ENCODE results near the gene EFCAB14. TPM values are rescaled to one million over a fixed set of nuclear protein-coding genes. Genes with fewer than 3 reads are reported as not detected.
"Not testable (repeated sequence)": the region's sequence is repeated elsewhere in the genome, so short reads cannot be mapped to it uniquely, and the experiment has no call there.

EFCAB14 gene
- polyA plus RNA-seq, 3 donors, result 16.8 to 47.3 (median 43.4) TPM

DNA sequence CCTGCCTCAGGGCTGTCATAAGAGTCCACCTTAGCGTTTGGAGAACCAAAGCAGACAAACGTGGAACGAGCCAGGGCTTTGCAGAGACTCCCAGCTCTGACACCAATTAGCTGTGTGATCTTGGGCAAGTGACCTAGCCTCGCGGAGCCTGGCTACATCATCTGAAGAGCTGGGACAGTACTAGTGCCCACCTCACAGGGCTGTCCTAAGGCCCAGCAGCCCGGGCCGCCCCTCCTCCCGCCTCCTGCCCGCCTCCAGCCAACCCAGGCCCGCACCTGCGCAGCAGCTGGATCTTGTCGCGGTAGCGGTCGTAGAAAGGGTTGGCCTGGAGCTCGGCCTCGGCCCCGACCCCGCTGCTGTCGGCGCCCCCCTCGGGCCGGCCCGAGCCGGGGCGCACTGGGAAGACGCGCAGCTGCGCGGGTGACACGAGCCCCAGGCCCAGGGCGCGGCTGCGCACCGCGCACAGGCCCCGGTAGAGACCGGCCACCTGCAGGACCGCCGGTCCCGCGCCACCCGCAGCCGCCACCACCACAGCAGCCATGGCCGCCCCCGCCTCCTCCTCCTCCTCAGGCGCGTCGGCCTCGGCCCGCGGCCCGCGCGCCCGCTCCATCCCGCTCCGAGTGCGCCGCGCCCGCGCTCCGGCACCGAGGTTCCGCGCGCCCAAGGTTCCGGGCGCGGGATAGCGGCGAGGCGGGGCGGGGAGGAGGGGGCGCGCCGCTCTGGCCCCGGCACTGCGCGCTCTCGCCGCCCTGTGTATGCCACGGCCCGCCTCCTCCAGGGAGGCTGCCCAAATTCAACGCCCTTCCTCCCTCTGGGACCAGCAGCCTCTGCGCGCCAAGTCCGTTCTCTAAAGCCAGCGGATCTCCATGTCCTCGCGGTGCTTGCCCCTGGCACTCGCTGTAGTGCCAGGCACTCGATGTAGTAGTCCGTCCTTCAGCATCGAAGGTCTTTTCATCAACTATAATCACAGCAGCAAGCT, 50.8 kb downstream of the EFCAB14 start, which contains the start of gene ATPAF1:
Gene ATPAF1, minus strand, starts transcription at position 583 of the 979 bp plus-strand sequence. Its CDS starts 42 bp downstream, at position 541.
- 0 to 1% (median 1%) methylated on average over 64 to 94 of the region's 96 CpGs for WGBS, 3 donors
- H3K27ac ChIP-seq (ENCODE audit: low read depth, low read length), result peak within 1 kb of the TSS; percentile 17

GRCh38 chr1:46665983-46666382, 52.9 kb downstream of the EFCAB14 start:
- no peak overlapping the region for H3K27ac ChIP-seq (ENCODE audit: low read depth, low read length)
- WGBS, 3 donors, result 64 to 95% (median 87%) methylated on average over 2 of the region's 2 CpGs

DNA sequence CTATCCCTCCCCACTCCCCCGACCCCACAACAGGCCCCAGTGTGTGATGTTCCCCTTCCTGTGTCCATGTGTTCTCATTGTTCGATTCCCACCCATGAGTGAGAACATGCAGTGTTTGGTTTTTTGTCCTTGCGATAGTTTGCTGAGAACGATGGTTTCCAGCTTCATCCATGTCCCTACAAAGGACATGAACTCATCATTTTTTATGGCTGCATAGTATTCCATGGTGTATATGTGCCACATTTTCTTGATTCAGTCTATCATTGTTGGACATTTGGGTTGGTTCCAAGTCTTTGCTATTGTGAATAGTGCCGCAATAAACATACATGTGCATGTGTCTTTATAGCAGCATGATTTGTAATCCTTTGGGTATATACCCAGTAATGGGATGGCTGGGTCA, 56.0 kb downstream of the EFCAB14 start:
- WGBS, 3 donors, result 93 to 97% (median 95%) methylated on average over 2 to 4 of the region's 5 CpGs

DNA sequence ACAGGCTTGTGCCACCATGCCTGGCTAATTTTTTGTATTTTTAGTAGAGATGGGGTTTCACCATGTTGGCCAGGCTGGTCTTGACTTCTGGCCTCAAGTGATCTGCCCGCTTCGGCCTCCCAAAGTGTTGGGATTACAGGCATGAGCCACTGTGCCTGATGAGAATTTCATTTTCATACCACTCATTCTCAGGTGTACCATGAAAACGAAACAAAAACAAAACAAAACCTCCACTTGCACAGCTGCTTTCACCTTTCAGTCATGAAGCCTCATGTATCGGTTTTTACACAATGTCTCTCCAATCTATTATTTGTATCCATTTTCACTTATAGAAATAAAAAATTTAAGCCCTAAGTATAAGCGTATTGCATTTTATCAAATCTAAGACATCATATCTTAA, 58.8 kb downstream of the EFCAB14 start:
- 93 to 99% (median 97%) methylated on average over 5 of the region's 5 CpGs for WGBS, 3 donors
- H3K27ac ChIP-seq (ENCODE audit: low read depth, low read length), result not testable (repeated sequence)

More for the DNA sequence above, 56.0 kb downstream of the EFCAB14 start:
- H3K27ac ChIP-seq (ENCODE audit: low read depth, low read length), result not testable (repeated sequence)

- H3K27ac ChIP-seq (ENCODE audit: low read depth, low read length), result no peak overlapping the region
- 80 to 91% (median 81%) methylated on average over 2 of the region's 2 CpGs for WGBS, 3 donors
Measured at GRCh38 chr1:46659307-46659870, 59.5 kb downstream of the EFCAB14 start.

- no peak overlapping the region for H3K27ac ChIP-seq (ENCODE audit: low read depth, low read length)
- 55 to 95% (median 92%) methylated on average over 1 of the region's 1 CpG for WGBS, 3 donors
Measured at GRCh38 chr1:46657775-46658174, 61.1 kb downstream of the EFCAB14 start.

- H3K27ac ChIP-seq (ENCODE audit: low read depth, low read length), result no peak overlapping the region
- WGBS, 3 donors, result 54 to 75% (median 66%) methylated on average over 2 of the region's 2 CpGs
Measured at GRCh38 chr1:46656643-46657042, 62.3 kb downstream of the EFCAB14 start.

GRCh38 chr1:46655848-46656247, 63.1 kb downstream of the EFCAB14 start:
- H3K27ac ChIP-seq (ENCODE audit: low read depth, low read length), result no peak overlapping the region

DNA sequence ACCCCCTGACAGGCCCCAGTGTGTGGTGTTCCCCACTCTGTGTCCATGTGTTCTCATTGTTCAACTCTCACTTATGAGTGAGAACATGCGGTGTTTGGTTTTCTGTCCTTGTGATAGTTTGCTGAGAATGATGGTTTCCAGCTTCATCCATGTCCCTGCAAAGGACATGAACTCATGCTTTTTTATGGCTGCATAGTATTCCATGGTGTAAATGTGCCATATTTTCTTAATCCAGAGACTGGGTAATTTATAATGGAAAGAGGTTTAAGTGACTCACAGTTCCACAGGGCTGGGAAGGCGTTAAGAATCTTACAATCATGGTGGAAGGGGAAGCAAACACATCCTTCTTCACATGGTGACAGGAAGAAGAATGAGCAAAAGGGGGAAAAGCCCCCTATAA, 64.2 kb downstream of the EFCAB14 start:
- 98 to 100% (median 98%) methylated on average over 2 of the region's 2 CpGs for WGBS, 3 donors
- H3K27ac ChIP-seq (ENCODE audit: low read depth, low read length), result not testable (repeated sequence)

DNA sequence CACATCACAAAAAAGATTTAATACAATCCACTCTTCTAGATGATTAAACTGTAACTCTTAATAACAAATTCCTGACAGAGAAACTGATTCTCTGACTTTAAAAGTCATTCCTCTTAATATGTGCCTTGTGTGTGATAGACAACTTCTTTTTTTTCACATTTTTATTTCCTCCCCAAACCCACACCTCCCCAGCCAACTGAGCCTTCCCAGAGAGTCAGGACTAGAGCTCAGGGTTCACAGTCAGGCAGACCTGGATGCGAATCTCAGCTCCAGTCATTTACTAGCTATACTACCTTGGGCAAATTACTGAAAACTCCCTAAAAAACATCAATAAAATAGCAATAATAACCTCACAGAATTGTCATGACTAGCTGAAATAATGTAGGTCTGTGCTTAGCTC, 64.9 kb downstream of the EFCAB14 start:
- H3K27ac ChIP-seq (ENCODE audit: low read depth, low read length), result no peak overlapping the region
- WGBS, 3 donors, result 97 to 100% (median 100%) methylated on average over 1 of the region's 1 CpG

DNA sequence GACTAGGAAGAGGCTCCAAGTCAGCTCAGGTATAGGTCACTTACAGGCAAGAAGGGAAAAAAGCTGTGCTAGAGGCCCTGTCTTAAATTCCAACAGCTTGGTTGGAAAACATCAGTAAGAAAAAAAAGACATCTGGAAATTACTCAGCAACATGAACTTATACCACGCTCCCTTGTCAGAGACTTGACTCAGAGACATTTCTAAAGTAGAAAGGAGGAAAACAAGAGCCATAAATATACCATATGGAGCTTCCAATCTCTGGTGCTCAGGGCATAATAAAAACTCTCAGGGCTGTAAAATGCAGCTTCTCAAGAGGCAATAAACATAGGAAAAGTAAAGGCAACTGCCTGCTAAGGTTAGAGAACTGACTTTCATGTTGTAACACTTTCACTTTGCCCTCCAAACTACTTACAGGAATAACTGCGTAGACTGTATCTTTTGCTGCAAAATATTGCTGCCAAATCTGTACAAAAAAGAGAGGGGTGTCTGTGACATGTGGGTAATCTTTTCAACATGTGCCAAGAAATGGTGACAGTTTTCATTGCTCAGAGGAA, 65.4 kb downstream of the EFCAB14 start:
- H3K27ac ChIP-seq (ENCODE audit: low read depth, low read length), result no peak overlapping the region
- WGBS, 3 donors, result 78 to 87% (median 86%) methylated on average over 2 of the region's 2 CpGs

GRCh38 chr1:46652321-46653100, 66.4 kb downstream of the EFCAB14 start:
- 60 to 77% (median 75%) methylated on average over 6 of the region's 6 CpGs for WGBS, 3 donors
- H3K27ac ChIP-seq (ENCODE audit: low read depth, low read length), result no peak overlapping the region

DNA sequence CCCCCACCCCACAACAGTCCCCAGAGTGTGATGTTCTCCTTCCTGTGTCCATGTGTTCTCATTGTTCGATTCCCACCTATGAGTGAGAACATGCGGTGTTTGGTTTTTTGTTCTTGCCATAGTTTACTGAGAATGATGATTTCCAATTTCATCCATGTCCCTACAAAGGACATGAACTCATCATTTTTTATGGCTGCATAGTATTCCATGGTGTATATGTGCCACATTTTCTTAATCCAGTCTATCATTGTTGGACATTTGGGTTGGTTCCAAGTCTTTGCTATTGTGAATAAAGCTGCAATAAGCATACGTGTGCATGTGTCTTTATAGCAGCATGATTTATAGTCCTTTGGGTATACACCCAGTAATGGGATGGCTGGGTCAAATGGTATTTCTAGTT, 67.8 kb downstream of the EFCAB14 start:
- H3K27ac ChIP-seq (ENCODE audit: low read depth, low read length), result not testable (repeated sequence)
- 87 to 94% (median 93%) methylated on average over 3 of the region's 3 CpGs for WGBS, 3 donors

DNA sequence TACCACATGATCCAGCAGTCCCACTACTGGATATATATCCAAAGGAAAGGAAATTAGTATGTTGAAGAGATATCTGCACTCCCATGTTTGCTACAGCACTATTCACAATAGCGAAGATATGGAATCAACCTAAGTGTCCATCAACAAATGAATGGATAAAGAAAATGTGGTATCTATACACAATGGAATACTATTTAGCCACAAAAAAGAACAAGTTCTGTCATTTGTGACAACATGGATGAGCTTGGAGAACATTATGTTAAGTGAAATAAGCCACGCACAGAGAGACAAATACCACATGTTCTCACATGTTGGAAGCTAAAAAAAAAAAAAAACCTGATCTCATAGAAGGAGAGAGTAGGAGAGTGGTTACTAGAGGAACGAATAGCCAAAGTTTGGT, 68.4 kb downstream of the EFCAB14 start:
- WGBS, 3 donors, result 69 to 99% (median 98%) methylated on average over 3 of the region's 3 CpGs
- H3K27ac ChIP-seq (ENCODE audit: low read depth, low read length), result no peak overlapping the region

- H3K27ac ChIP-seq (ENCODE audit: low read depth, low read length), result no peak overlapping the region
- 95 to 100% (median 97%) methylated on average over 2 of the region's 2 CpGs for WGBS, 3 donors
Measured at GRCh38 chr1:46649764-46650163, 69.2 kb downstream of the EFCAB14 start.

GRCh38 chr1:46647611-46648010, 71.3 kb downstream of the EFCAB14 start:
- H3K27ac ChIP-seq (ENCODE audit: low read depth, low read length), result no peak overlapping the region
- 97 to 99% (median 98%) methylated on average over 3 of the region's 3 CpGs for WGBS, 3 donors

DNA sequence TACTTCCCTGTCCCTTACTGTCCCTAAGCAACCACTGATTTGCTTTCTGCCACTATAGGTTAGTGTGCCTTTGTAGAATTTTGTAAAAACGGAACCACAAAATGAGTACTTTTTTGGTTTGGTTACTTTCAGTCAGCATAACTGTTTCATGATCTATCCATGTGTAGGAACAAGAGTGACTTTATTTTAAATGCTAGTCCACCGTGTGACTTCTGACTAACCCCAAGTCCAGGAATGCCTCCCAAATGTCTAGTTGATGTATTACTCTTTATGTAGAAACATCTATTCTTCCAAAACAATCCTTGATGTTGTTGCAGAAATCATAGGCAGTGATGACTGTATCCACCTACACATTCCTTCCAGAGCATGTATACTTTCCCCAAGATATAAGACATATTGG, 72.1 kb downstream of the EFCAB14 start:
- no peak overlapping the region for H3K27ac ChIP-seq (ENCODE audit: low read depth, low read length)
- WGBS, 3 donors, result 94 to 97% (median 96%) methylated on average over 2 of the region's 2 CpGs

DNA sequence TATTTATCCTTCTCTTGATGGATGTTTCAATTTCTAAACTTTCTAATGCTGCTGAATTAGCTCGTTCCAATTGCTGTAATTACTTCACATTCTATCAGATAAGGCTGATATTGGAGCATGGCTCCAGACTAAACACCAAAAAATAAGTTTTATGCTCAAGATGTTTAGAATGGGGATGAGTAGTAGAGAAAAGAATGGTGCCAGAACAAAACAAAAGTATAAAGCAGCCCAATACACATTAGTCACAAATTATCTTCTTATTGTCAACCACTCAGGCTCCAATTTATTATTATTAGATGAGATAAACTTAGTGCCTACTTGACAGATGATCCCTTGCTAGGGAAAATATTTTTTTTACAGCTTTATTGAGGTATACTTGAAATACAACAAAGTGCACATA, 72.6 kb downstream of the EFCAB14 start:
- WGBS, 3 donors, result 87 to 96% (median 93%) methylated on average over 1 of the region's 1 CpG
- no peak overlapping the region for H3K27ac ChIP-seq (ENCODE audit: low read depth, low read length)

GRCh38 chr1:46645815-46646214, 73.1 kb downstream of the EFCAB14 start:
- no peak overlapping the region for H3K27ac ChIP-seq (ENCODE audit: low read depth, low read length)
- WGBS, 3 donors, result 94 to 98% (median 96%) methylated on average over 4 of the region's 4 CpGs

All from adipose tissue (tissue), 3 donors.